HepG2 (cell line): ENCODE results near the gene RPS19. TPM values are rescaled to one million over a fixed set of nuclear protein-coding genes. Genes with fewer than 3 reads are reported as not detected.

Experiments used
- ATF7 ChIP-seq, 2 experiments: fragments of 450-650 bp in 1 of 2; sonication (generic) in 1 of 2; formaldehyde crosslinking in 1 of 2; IDR thresholded peaks; 2 replicates each; pipeline versions ENCODE4 v1.4.0 to v1.6.1; 2016 to 2020; ENCODE audit warnings: antibody characterized with exemption in 1 of 2, mild to moderate bottlenecking in 1 of 2, missing genetic modification reagents in 1 of 2
- EEA1 ChIP-seq: sonication (generic); formaldehyde crosslinking; IDR thresholded peaks from 2 replicates; pipeline ENCODE4 v1.5.1; 2020; ENCODE audit warnings: mild to moderate bottlenecking, missing genetic modification reagents, borderline replicate concordance
- EHMT2 ChIP-seq: fragments of 200-600 bp; sonication (generic); IDR thresholded peaks from 2 replicates; pipeline ENCODE4 v1.7.0; 2017; ENCODE audit warnings: antibody characterized with exemption, low read depth, low read length, borderline replicate concordance
- GATAD1 ChIP-seq: IDR thresholded peaks from 2 replicates; pipeline ENCODE4 v1.6.1; 2016; ENCODE audit warnings: missing genetic modification reagents, missing compliant biosample characterization
- PRMT3 ChIP-seq: sonication (generic); formaldehyde crosslinking; IDR thresholded peaks from 2 replicates; pipeline ENCODE4 v1.8.1; 2022; ENCODE audit warnings: low read depth, mild to moderate bottlenecking, moderate library complexity, missing genetic modification reagents, borderline replicate concordance
- TBX2 ChIP-seq: sonication (generic); formaldehyde crosslinking; IDR thresholded peaks from 2 replicates; pipeline ENCODE4 v1.5.0; 2020; ENCODE audit warnings: missing genetic modification reagents, mild to moderate bottlenecking, borderline replicate concordance
- U2AF2 ChIP-seq: fragments of 200-400 bp; formaldehyde crosslinking; IDR thresholded peaks from 2 replicates; pipeline ENCODE4 v1.6.1; 2017; ENCODE audit warnings: low read depth, mild to moderate bottlenecking, low read length
- ZFP62 ChIP-seq: sonication (generic); formaldehyde crosslinking; IDR thresholded peaks from 2 replicates; pipeline ENCODE4 v1.4.0; 2020; ENCODE audit warnings: missing genetic modification reagents
- ZNF160 ChIP-seq: sonication (generic); formaldehyde crosslinking; IDR thresholded peaks from 2 replicates; pipeline ENCODE4 v1.8.0; 2022; ENCODE audit warnings: mild to moderate bottlenecking, inconsistent platforms, missing genetic modification reagents
- ZNF230 ChIP-seq: sonication (generic); formaldehyde crosslinking; IDR thresholded peaks from 2 replicates; pipeline ENCODE4 v1.4.0; 2020; ENCODE audit warnings: mild to moderate bottlenecking, missing genetic modification reagents
- ZNF24 ChIP-seq: fragments of 450-650 bp; IDR thresholded peaks from 2 replicates; pipeline ENCODE4 v1.6.1; 2017; ENCODE audit warnings: antibody characterized with exemption, mild to moderate bottlenecking
- ZNF382 ChIP-seq: sonication (generic); formaldehyde crosslinking; IDR thresholded peaks from 2 replicates; pipeline ENCODE4 v1.5.0; 2020; ENCODE audit warnings: missing genetic modification reagents, mild to moderate bottlenecking, borderline replicate concordance
- ZNF589 ChIP-seq: sonication (generic); formaldehyde crosslinking; conservative IDR thresholded peaks from 2 replicates; pipeline ENCODE4 v1.8.0; 2022; ENCODE audit warnings: mild to moderate bottlenecking, moderate library complexity, missing genetic modification reagents
- ZNF614 ChIP-seq: IDR thresholded peaks from 2 replicates; pipeline ENCODE4 v1.6.1; 2018; ENCODE audit warnings: missing biosample characterization, missing genetic modification reagents, inconsistent platforms, borderline replicate concordance
- polyA plus RNA-seq, 8 experiments: library from polyadenylated mRNA; depleted of rRNA in 3 of 8; stranded (reverse) in 7 of 8; unstranded in 1 of 8; fragments of >200 nt; fragmentation: Illumina TruSeq in 4 of 8; extraction: Trizol in 4 of 8; gene quantifications; 2 replicates each; pipeline versions ENCODE4 v1.2.1 to v1.2.3, GENCODE V29; 2011 to 2016; ENCODE audit warnings: low read depth in 4 of 8, missing spikeins in 1 of 8, mixed read lengths in 1 of 8; ENCODE audit not compliant: insufficient read depth in 1 of 8
- total RNA-seq, 5 experiments: library from RNA; depleted of rRNA; stranded (reverse); fragments of >200 nt; fragmentation: Illumina TruSeq; extraction: Trizol; gene quantifications; 2 replicates each; pipeline ENCODE4 v1.2.3, GENCODE V29; 2016; ENCODE audit warnings: low read depth in 1 of 5
- TF ChIP-seq, protein P1 (sequence below): sonication (generic); formaldehyde crosslinking; IDR thresholded peaks from 2 replicates; pipeline ENCODE4 v1.4.0; 2020; ENCODE audit warnings: low read depth, mild to moderate bottlenecking, missing genetic modification reagents
- TF ChIP-seq, protein P2 (sequence below): conservative IDR thresholded peaks from 2 replicates; pipeline ENCODE4 v1.6.1; 2018; ENCODE audit warnings: missing genetic modification reagents
- TF ChIP-seq, protein P3 (sequence below): IDR thresholded peaks from 2 replicates; pipeline ENCODE4 v1.6.1; 2016; ENCODE audit warnings: missing genetic modification reagents, missing compliant biosample characterization
- TF ChIP-seq, protein P4 (sequence below): sonication (generic); formaldehyde crosslinking; IDR thresholded peaks from 2 replicates; pipeline ENCODE4 v1.8.0; 2022; ENCODE audit warnings: missing genetic modification reagents, mild to moderate bottlenecking, inconsistent platforms, borderline replicate concordance
- TF ChIP-seq, protein P5 (sequence below): IDR thresholded peaks from 2 replicates; pipeline ENCODE4 v1.6.1; 2016; ENCODE audit warnings: mild to moderate bottlenecking

RPS19 gene
- total and polyA plus RNA-seq, 2 of the 13 experiments (the other 11 are each of a cell fraction or from before 2014, with no cell fraction given): 1,983 to 4,758 TPM

DNA sequence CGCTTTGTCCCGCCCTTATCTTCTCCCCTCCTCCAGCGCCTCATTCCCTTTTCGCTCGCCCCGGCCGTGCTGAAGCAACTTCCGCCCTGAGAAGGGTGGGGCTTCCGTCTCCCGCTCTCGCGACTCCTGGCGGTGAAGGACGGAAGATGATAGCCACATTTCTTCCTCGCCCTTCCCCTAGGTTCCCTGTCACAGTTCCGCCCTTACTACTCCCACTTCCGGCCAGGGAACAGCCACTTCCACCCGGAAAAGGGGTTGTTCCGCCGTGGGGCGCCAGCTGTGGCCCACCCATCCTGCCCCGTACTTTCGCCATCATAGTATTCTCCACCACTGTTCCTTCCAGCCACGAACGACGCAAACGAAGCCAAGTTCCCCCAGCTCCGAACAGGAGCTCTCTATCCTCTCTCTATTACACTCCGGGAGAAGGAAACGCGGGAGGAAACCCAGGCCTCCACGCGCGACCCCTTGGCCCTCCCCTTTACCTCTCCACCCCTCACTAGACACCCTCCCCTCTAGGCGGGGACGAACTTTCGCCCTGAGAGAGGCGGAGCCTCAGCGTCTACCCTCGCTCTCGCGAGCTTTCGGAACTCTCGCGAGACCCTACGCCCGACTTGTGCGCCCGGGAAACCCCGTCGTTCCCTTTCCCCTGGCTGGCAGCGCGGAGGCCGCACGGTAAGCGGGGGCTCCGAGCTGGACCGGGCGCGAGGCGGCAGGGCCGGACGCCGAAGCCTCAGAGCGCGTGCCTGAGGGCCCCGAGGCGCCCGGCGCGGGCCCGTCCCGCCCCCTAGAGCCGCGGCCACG is at the start of gene RPS19 (continued):
- TF ChIP-seq, protein P1, sequence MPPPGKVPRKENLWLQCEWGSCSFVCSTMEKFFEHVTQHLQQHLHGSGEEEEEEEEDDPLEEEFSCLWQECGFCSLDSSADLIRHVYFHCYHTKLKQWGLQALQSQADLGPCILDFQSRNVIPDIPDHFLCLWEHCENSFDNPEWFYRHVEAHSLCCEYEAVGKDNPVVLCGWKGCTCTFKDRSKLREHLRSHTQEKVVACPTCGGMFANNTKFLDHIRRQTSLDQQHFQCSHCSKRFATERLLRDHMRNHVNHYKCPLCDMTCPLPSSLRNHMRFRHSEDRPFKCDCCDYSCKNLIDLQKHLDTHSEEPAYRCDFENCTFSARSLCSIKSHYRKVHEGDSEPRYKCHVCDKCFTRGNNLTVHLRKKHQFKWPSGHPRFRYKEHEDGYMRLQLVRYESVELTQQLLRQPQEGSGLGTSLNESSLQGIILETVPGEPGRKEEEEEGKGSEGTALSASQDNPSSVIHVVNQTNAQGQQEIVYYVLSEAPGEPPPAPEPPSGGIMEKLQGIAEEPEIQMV (CRISPR knock-in tag): peak; percentile 16; the same call in 1 of the 2 replicates
- TF ChIP-seq TBX2 (CRISPR knock-in tag) (peak; percentile 72; the same call in 1 of the 2 replicates), ZFP62 (no peak), GATAD1 (peak; percentile 84), ZNF589 (no peak), ZNF24 (no peak), ZNF230 (CRISPR knock-in tag) (peak; percentile 51; the same call in 1 of the 2 replicates), EHMT2 (no peak), ZNF382 (no peak), ATF7 (IDR thresholded peaks at IDR 0.05) (no peak), ATF7 (CRISPR knock-in tag; IDR thresholded peaks at IDR 0.05) (no peak), ZNF160 (CRISPR knock-in tag) (peak; percentile 37; the same call in 1 of the 2 replicates), ZNF614 (CRISPR knock-in tag) (no peak), U2AF2 (0 out of 2 replicates have a peak, but pooled peaks have one; percentile 25), PRMT3 (no peak), EEA1 (CRISPR knock-in tag) (peak; percentile 52)
- TF ChIP-seq, protein P2, sequence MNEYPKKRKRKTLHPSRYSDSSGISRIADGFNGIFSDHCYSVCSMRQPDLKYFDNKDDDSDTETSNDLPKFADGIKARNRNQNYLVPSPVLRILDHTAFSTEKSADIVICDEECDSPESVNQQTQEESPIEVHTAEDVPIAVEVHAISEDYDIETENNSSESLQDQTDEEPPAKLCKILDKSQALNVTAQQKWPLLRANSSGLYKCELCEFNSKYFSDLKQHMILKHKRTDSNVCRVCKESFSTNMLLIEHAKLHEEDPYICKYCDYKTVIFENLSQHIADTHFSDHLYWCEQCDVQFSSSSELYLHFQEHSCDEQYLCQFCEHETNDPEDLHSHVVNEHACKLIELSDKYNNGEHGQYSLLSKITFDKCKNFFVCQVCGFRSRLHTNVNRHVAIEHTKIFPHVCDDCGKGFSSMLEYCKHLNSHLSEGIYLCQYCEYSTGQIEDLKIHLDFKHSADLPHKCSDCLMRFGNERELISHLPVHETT (CRISPR knock-in tag): peak; percentile 83
- TF ChIP-seq, protein P3, sequence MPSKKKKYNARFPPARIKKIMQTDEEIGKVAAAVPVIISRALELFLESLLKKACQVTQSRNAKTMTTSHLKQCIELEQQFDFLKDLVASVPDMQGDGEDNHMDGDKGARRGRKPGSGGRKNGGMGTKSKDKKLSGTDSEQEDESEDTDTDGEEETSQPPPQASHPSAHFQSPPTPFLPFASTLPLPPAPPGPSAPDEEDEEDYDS (CRISPR knock-in tag): peak; percentile 94
- TF ChIP-seq, protein P4, sequence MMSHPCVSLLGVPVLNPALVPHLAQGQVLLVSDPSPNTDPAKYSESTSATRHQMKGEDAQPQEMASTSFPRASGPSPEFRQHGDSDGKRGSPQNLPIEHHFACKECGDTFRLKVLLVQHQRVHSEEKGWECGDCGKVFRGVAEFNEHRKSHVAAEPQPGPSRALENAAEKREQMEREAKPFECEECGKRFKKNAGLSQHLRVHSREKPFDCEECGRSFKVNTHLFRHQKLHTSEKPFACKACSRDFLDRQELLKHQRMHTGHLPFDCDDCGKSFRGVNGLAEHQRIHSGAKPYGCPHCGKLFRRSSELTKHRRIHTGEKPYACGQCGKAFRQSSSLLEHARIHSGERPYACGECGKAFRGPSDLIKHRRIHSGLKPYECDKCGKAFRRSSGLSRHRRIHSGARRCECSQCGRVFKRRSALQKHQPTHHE: peak; percentile 80
- TF ChIP-seq, protein P5, sequence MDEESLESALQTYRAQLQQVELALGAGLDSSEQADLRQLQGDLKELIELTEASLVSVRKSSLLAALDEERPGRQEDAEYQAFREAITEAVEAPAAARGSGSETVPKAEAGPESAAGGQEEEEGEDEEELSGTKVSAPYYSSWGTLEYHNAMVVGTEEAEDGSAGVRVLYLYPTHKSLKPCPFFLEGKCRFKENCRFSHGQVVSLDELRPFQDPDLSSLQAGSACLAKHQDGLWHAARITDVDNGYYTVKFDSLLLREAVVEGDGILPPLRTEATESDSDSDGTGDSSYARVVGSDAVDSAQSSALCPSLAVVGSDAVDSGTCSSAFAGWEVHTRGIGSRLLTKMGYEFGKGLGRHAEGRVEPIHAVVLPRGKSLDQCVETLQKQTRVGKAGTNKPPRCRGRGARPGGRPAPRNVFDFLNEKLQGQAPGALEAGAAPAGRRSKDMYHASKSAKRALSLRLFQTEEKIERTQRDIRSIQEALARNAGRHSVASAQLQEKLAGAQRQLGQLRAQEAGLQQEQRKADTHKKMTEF (CRISPR knock-in tag): peak; percentile 93
